GM21825 (cell line): ENCODE measurements around the gene ACTA1.
"Not testable (repeated sequence)": the region's sequence is repeated elsewhere in the genome, so short reads cannot be mapped to it uniquely, and the experiment has no call there.

Experiments
- ATAC-seq: cut with Tn5 transposase; IDR thresholded peaks from one replicate; pipeline ENCODE4 v1.9.1; 2021; ENCODE audit warnings: mild to moderate bottlenecking, moderate library complexity; ENCODE audit not compliant: unreplicated experiment

ACTA1 gene

DNA sequence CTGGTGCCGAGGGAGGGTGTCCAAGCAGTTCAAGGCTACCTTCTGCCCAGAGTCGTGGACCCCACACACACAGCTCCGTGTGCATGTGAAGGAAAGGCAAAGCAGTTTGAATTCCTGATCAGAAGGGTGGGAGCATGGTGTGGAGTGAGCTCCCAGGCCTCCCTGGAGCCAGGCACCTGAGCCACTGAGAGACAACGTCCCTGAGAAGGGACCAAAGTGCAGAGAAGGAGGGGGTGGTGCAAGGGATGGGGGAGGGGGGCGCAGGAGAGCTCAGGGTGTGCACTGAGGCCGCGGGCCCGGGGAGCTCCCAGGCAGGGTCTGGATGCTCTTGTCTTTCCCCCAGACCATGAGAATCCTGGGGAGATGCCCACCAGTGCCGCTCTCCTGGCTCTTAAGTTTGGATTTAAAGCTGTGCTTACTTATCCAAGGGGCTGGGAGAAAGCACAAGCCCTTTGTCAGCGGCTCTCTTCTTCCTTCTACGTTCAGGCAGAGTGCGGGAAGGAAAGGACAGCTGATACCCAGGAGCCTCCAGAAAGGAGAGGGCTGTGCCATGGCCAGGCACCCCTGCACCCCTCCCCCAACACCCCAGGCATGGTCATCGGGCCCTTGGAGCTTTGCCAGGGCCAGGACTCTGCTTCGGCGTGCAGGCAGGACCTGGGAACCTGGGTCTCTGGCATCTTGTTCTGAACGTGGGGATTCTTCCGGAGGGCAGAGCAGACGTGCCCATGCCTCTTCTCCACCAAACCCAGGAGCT lies 24.1 kb downstream of the ACTA1 start:
- ATAC-seq = no peak

- no peak for ATAC-seq
Measured at GRCh38 chr1:229408458-229409037, 25.3 kb downstream of the ACTA1 start.

GRCh38 chr1:229407206-229408026 lies 26.5 kb downstream of the ACTA1 start:
- ATAC-seq = no peak

DNA sequence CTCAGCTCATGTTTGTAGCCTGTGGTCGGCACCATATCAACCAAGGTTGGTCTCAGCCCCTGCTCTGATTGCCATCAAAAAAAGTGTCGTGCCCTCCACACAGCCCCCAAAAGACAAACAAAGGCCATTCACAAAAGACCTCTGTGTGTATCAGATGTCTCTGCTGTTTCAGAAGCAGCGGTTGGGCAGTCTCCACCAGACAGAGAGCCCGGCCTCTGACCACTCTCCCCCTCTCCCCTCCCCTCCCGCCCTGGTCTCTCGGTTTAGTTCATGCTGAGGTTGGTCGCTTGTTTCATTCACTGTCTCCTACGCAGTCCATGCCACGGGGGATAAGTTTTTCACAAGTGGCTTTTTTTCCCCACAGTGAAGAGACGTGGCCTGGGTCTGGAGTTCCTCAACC lies 27.1 kb downstream of the ACTA1 start:
- no peak for ATAC-seq

GRCh38 chr1:229403573-229403972 lies 30.3 kb downstream of the ACTA1 start:
- no peak for ATAC-seq

DNA sequence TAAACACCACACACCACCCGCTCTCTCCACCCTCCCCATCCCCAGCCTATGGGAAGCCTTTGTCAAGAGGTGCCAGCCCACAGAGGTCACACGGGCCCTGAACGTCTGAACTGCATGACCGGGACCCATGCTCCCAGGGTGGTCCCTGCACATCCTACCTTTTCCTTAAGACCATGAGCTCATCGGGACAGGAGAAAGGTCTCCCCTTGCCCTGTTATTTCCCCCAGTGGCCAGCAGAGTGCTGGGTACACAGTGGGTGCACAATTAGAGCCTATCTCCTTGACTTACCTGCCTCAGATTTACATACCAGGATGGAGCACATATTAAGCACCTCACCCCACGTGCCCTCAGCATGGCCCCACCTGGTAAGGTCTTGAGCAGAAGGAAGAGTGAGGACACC lies 30.9 kb downstream of the ACTA1 start:
- ATAC-seq = no peak

GRCh38 chr1:229402329-229402728 lies 31.6 kb downstream of the ACTA1 start:
- ATAC-seq = not testable (repeated sequence)

DNA sequence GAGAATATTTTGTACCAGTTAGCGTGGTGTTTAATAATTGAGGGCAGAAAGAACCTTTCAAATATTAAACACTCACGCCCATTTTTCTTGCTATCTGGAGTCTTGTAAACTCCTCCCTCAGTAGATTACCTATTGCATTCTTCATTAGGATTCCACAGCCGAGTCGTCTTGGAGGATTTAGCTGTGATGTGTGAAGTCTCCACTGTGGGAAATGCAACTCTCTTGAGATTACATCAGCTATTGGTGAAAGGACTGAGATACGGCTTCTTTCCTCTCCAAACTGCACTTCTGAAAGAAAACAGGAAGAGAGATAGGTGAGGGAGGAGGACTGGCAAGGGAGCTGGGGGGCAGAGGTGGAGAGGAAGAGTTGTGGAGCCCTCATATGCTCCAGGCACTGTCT lies 36.1 kb downstream of the ACTA1 start:
- ATAC-seq = no peak

DNA sequence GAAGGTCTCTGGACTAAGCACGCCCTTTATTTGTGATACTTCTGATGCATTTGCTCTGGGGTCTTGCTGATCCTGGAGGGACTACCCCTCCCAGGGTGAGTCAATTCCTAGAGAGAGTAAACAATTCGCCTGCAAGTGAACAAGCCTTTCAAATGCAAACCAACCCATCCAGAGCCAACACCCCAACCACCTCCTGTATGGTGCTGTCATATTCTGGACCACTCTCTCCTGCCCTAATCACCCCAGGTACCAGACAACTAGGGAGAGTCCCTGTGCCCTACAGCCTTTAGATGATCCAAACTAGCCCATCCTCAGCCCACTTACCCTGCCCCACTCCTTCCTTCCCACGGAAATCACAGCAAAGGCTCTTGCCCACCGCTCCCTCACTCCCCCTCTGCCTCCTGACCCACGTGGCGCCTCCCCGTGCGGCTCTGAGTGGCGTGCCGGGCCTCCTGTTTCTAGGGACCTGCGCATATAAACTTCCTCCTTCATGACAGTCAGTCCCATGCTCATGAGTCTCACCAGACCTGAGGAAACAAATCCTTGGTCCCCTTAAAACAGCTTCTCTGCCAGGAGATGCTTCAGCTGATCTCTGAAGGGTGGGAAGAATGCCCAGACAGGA lies 37.2 kb downstream of the ACTA1 start:
- no peak for ATAC-seq

DNA sequence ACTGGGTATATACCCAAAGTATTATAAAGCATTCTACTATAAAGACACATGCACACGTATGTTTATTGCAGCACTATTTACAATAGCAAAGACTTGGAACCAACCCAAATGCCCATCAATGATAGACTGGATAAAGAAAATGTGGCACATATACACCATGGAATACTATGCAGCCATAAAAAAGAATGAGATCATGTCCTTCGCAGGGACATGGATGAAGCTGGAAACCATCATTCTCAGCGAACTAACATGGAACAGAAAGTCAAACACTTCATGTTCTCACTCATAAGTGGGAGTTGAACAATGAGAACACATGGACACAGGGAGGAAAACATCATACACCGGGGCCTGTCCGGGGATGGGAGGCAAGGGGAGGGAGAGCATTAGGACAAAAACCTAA lies 39.4 kb downstream of the ACTA1 start:
- ATAC-seq = not testable (repeated sequence)

DNA sequence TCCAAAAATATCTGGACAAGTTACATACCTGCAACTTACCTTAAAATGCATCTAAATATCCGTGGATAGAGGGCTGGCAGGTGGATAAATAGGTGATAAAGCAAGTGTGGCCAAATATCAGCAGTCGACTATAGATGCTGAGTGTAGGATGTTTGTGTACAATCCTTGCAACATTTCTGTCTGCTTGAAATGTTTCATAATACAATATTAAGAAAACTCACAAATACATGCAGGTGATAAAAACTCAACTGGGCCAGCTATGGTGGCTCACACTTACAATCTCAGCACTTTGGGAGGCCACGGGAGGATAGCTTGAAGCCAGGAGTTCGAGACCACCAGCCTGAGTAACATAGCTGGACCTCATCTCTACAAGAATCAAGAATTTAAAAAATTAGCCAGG lies 41.0 kb downstream of the ACTA1 start:
- ATAC-seq = no peak

- no peak for ATAC-seq
Measured at GRCh38 chr1:229390130-229390529, 43.8 kb downstream of the ACTA1 start.

- ATAC-seq = no peak
Measured at GRCh38 chr1:229388897-229389580, 44.9 kb downstream of the ACTA1 start.

DNA sequence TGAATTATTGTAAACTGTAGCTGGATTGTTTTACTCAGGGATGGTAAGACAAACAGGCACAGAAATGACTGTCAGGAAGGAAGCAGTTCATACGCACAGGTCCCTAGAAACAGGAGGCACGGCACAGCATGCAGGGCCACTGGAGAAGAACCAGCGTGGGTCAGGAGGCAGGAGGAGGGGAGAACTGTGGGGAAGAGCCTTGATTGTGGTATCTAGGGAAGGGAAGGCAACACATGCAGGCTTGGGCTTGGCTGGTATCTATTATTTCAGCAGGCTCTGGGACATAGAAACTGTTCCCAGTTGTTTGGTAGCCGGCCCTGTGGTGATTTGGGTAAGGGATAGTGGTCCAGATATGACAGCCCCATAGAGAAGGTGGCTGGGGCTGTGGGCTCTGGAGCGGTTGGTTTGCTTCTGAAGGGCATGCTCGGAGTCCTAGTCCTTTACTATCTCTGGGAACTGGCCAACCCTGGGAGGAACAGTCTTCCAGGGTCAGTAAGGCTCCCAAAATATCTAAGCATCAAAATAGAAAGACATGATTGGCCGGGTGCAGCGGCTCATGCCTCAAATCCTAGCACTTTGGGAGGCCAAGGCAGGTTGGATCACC lies 47.9 kb downstream of the ACTA1 start:
- ATAC-seq = no peak

DNA sequence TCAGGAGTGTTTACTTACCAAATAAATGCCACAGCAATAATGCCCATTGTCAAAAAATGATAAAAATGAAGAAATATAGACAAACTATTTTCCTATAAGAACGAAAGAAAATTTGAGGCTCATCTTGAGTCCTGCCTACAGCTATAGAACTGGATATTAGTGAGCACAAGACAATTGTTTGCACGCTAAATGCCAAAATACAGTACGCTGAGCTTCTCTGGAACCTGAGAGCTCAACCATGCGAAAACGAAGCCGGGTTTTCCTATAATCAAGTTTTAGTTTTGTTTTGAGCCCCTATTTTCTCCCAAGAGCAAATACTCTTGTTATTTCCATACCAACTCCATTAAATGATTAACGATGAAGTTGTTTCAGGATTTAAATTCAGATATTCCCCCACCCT lies 49.1 kb downstream of the ACTA1 start:
- no peak for ATAC-seq

GRCh38 chr1:229383961-229384360 lies 49.9 kb downstream of the ACTA1 start:
- ATAC-seq = no peak

DNA sequence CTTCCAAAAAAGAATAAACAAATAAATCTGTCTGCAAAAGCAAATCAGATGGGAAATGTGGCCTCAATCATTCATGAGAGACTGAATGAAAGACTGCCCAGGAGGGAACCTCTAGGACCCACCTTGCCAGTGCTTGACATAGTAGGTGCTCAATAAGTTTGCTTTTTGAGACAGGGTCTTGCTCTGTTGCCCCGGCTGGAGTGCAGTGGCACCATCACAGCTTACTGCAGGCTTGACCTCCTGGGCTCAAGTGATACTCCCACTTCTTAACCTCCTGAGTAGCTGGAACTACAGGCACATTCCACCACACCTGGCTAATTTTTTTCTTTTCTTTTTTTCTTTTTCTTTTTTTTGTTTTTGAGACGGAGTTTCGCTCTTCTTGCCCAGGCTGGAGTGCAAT lies 50.7 kb downstream of the ACTA1 start:
- ATAC-seq = no peak
